Body of pancreas (tissue), 4 donors: ENCODE measurements around the gene GPS1. TPM values are rescaled to one million over a fixed set of nuclear protein-coding genes. Genes with fewer than 3 reads are reported as not detected.

ENCODE experiments used
- ATAC-seq: fragments of 150-250 bp; one replicate; pipeline ENCODE4 v1.9.1; 2016
- DNase-seq, 4 donors: peaks; one replicate each; pipeline ENCODE4 v3.0.0-alpha.2; 2019
- H3K27ac ChIP-seq, 4 donors: fragments of 200-600 bp; sonication (generic); 1 replicate in 3 of 4; 2 replicates in 1 of 4; pipeline versions ENCODE4 v1.5.1 to v1.6.1; 2016 to 2019; ENCODE audit warnings: mild to moderate bottlenecking in 1 of 4, mixed read lengths in 1 of 4, moderate library complexity in 1 of 4
- H3K27me3 ChIP-seq, 2 donors: fragments of 200-600 bp; sonication (generic); one replicate each; pipeline ENCODE4 v1.6.0; 2016; ENCODE audit warnings: mild to moderate bottlenecking in 1 of 2
- H3K36me3 ChIP-seq, 2 donors: fragments of 200-600 bp; sonication (generic); replicated peaks in 1 of 2; 2 replicates each; pipeline ENCODE4 v1.5.1; 2016; ENCODE audit warnings: low read depth in 2 of 2; ENCODE audit not compliant: insufficient read depth in 1 of 2
- H3K4me1 ChIP-seq: fragments of 200-600 bp; sonication (generic); one replicate; pipeline ENCODE4 v1.6.0; 2016
- H3K4me3 ChIP-seq, 2 donors: fragments of 200-600 bp; sonication (generic); 1 replicate in 1 of 2; 2 replicates in 1 of 2; pipeline ENCODE4 v1.5.1; 2016 to 2019
- H3K9me3 ChIP-seq, 3 donors: fragments of 200-600 bp; sonication (generic); 1 replicate in 2 of 3; 2 replicates in 1 of 3; pipeline ENCODE4 v1.5.1; 2016
- CTCF ChIP-seq, 7 experiments: fragments of 450-650 bp in 4 of 7; fragments of 200-600 bp in 3 of 7; sonication (generic) in 3 of 7; IDR thresholded peaks; one replicate each; pipeline ENCODE4 v1.5.1; 2016 to 2019; ENCODE audit warnings: antibody characterized with exemption in 7 of 7
- POLR2A ChIP-seq, 3 donors: fragments of 450-650 bp; IDR thresholded peaks; one replicate each; pipeline ENCODE4 v1.6.1; 2016; ENCODE audit warnings: antibody characterized with exemption in 3 of 3, mild to moderate bottlenecking in 2 of 3
- WGBS, 2 donors: methylation state at CpG; one replicate each; pipeline ENCODE4 v1.1.5; 2017; 5-methylcytosine and 5-hydroxymethylcytosine counted together
- intact Hi-C: fragments of 100-400 bp; cut with DNase I; formaldehyde crosslinking; loops from one replicate; pipeline ENCODE4 v1.15.1; 2023
- total RNA-seq, 2 donors: library from RNA; depleted of rRNA; stranded (reverse); fragments of >200 nt; gene quantifications; one replicate each; pipeline ENCODE4 v1.1.0, GENCODE V29; 2016

Gene GPS1
- total RNA-seq, 2 donors from 2014 or later = 63.0 to 86.4 TPM

- H3K4me1 ChIP-seq = peaks cover 10% of the 10 kb centered on the region
- 83 to 93% methylated on average over 14 to 17 of the region's 17 CpGs for WGBS, 2 donors
- DNase-seq = no peak
- no peaks in the 10 kb centered on the region for H3K27me3 ChIP-seq
- peaks cover 8 to 28% of the 10 kb centered on the region in 2 donors for H3K36me3 ChIP-seq
- intact Hi-C loops = no loop called here
- no peak overlapping the region for H3K4me3 ChIP-seq
- H3K27ac ChIP-seq = no peak overlapping the region
- no peak for ATAC-seq
- TF ChIP-seq POLR2A (IDR thresholded peaks at IDR 0.05) = no peak
- no peak for TF ChIP-seq CTCF (IDR thresholded peaks at IDR 0.05)
- H3K9me3 ChIP-seq = no peaks in the 10 kb centered on the region
Observed at GRCh38 chr17:82058230-82058854, 6.6 kb downstream of the GPS1 start.

- H3K27me3 ChIP-seq = no peaks in the 10 kb centered on the region
- peaks cover 8 to 28% of the 10 kb centered on the region in 2 donors for H3K36me3 ChIP-seq
- WGBS, 2 donors = 88% methylated on average over 7 to 10 of the region's 10 CpGs
- DNase-seq (no peak), ATAC-seq (no peak)
- H3K27ac ChIP-seq = no peak overlapping the region
- no peaks in the 10 kb centered on the region for H3K9me3 ChIP-seq
- TF ChIP-seq POLR2A (IDR thresholded peaks at IDR 0.05) = no peak
- no peak for TF ChIP-seq CTCF (IDR thresholded peaks at IDR 0.05)
- intact Hi-C loops = no loop called here
- H3K4me3 ChIP-seq = no peak overlapping the region
- H3K4me1 ChIP-seq = peaks cover 10% of the 10 kb centered on the region
Observed at GRCh38 chr17:82058855-82059249, 7.2 kb downstream of the GPS1 start.

GRCh38 chr17:82059272-82060000 lies 7.7 kb downstream of the GPS1 start:
- H3K27me3 ChIP-seq = no peaks in the 10 kb centered on the region
- no peak overlapping the region for H3K27ac ChIP-seq
- DNase-seq = no peak

GRCh38 chr17:82060001-82060380 lies 8.3 kb downstream of the GPS1 start:
- TF ChIP-seq CTCF (IDR thresholded peaks at IDR 0.05) = no peak
- TF ChIP-seq POLR2A (IDR thresholded peaks at IDR 0.05) = no peak
- WGBS, 2 donors = 60 to 79% methylated on average over 3 to 12 of the region's 16 CpGs
- H3K27ac ChIP-seq = no peak overlapping the region
- DNase-seq = no peak
- no peaks in the 10 kb centered on the region for H3K27me3 ChIP-seq
- H3K36me3 ChIP-seq = peaks cover 4 to 26% of the 10 kb centered on the region in 2 donors
- no peaks in the 10 kb centered on the region for H3K9me3 ChIP-seq
- H3K4me1 ChIP-seq = peaks cover 20% of the 10 kb centered on the region
- no peak for ATAC-seq
- intact Hi-C loops = no loop called here
- H3K4me3 ChIP-seq = no peak overlapping the region

More at GRCh38 chr17:82059272-82060000, 7.7 kb downstream of the GPS1 start:
- intact Hi-C loops = no loop called here
- 81% methylated on average over 7 to 19 of the region's 19 CpGs for WGBS, 2 donors
- no peak for ATAC-seq
- Histone ChIP-seq H3K4me3 (no peak overlapping the region), H3K36me3 (peaks cover 8 to 28% of the 10 kb centered on the region in 2 donors), H3K4me1 (peaks cover 15% of the 10 kb centered on the region), H3K9me3 (no peaks in the 10 kb centered on the region)
- TF ChIP-seq CTCF (IDR thresholded peaks at IDR 0.05) = no peak
- no peak for TF ChIP-seq POLR2A (IDR thresholded peaks at IDR 0.05)
